C1 segment of cervical spinal cord (tissue), 14 donors: ENCODE data around the gene KYAT1.
"Not testable (repeated sequence)": the region's sequence is repeated elsewhere in the genome, so short reads cannot be mapped to it uniquely, and the experiment has no call there.

Experiments used
- DNase-seq, 14 donors: peaks; one replicate each; lab custom pipeline; 2025; lab: John Stamatoyannopoulos, UW

KYAT1 gene

DNA sequence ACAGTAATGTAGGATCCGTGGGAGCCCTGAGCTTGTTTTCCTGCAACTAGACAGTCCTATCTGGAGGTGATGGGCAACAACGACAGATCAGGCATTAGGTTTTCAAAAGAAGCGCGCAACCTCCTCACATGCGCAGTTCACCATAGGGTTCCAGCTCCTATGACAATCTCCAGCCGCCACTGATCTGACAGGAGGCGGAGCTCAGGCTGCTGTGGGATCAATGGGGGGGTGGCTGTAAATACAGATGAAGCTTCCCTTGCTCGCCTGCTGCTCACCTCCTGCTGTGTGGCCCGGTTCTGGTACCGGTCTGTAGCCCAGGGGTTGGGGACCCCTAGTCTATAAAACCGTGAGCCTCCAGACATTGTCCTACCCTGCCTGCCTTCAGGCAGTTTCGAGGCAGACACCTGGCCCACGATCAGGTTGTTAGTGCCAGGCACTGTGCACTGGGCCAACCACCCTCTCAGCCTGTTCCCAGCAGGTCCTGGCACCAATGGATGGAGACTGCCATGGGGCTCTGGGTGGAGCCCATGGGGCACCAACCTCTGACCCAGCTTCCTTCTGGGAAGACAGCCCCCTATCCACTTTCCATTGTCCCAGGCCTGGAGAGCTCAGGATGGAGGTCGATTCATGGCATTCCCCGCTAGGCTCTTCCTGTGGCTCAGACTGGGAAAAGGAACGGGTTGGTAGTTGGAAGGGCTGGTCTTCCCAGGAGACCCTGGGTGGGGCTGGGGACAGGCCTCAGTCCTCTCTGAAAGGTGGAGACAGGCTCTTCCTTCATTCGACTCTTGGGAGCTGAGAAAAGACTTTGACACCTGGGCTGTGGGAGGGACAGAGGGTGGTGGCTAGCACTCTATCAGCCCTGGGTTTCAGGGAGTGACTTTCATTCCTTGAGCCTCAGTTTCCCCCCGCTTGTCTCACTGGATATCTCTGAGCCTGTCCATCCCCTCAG, 61.8 kb downstream of the KYAT1 start:
- peak in 1 of 14 donors; percentile 55 for DNase-seq

DNA sequence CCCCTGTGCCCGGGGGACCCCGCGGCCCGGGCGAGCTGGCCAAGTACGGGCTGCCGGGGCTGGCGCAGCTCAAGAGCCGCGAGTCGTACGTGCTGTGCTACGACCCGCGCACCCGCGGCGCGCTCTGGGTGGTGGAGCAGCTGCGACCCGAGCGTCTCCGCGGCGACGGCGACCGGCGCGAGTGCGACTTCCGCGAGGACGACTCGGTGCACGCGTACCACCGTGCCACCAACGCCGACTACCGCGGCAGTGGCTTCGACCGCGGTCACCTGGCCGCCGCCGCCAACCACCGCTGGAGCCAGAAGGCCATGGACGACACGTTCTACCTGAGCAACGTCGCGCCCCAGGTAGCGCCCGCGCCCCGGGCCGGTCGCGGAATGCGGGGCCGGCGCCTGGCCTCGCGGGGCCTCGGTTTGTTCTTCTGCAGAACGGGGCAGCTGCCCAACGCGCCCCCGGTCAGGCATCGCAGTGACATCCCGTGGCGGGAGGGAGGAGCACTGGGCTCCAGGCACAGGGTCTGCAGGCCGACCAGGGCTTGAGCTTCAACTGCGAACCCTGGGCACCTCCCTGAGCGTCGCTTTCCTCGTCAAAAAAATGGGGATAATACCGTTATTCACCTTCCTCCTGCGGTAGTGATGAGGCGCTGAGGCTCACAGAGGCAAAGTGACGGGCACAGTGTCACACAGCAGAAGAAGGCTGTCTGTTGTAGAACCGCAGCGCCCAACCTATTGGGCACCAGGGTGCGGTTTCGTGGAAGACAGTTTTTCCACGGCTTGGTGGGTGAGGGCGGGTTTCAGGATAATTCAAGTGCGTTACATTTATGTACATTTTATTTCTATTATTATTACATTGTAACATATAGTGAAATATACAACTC, 62.7 kb downstream of the KYAT1 start:
- peak in 3 of 14 donors; percentile 39 to 51 (median 40) for DNase-seq

DNA sequence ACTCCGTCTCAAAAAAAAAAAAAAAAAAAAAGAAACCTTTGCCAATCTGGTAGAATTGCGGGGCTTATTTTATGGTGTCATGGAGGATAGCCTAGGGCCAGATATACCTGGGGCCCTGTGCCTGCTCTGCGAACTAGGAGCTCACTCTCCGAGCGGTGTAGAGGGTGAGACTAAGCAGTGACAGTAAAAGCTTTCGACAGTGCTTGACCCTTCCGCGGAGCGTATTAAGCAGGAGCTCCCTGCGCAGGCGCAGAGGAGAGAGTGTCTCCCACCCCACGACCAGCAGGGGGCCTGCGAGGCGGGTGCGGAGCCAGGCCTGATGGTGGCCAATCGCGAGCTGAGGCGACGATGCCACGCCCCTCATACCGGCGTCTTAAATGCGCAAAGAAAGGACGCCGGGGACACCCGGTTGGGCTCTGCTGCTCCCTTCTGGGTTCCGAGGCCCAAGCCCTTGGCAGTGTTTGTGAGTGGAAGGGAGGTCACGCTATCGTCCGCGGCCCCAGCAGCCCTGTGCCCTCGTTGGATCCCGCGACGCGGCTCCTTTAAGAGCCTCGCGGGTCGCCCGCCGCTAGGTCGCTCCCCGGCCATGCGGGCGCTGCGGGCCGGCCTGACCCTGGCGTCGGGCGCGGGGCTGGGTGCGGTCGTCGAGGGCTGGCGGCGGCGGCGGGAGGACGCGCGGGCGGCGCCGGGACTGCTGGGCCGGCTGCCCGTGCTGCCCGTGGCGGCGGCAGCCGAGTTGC, 63.5 kb downstream of the KYAT1 start, which contains the start of gene ENDOG:
TSS of gene ENDOG (plus strand) at position 402 of the 740 bp plus-strand sequence. CDS start at position 587, 185 bp downstream.
- DNase-seq = peak; percentile 76 to 97 (median 93)

DNA sequence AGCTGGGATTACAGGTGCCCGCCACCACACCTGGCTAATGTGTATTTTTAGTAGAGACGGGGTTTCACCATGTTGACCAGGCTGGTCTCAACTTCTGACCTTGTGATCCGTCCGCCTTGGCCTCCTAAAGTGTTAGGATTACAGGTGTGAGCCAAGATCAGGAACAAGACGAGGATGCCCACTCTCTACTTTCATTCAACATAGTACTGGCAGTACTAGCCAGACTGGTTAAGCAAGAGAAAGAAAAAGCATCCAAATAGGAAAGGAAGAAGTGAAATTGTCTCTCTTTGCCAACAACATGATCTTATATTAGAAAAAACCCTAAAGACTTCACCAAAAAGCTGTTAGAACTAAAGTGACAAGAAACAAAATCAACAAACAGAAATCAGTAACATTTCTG, 70.9 kb downstream of the KYAT1 start:
- DNase-seq = no peak

DNA sequence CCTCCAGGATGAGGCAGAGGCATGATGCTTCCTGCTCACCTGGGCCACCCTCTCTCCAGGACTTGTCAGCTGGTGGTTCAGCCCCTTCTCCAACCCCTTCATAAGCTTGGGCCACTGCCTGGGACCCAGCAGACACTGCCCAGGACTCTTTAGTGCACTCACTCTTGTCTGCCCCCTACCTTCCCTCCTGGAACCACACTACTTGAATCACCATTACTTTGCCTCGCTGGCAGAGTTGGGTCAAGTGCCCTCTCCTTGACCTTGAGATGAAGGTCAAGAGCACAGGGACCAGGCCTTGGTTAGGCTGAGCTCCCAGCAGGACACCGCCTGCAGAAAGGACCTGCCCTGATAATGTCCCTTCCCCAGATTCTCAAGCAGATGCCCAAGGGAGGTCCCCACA, 71.9 kb downstream of the KYAT1 start:
- DNase-seq = no peak

DNA sequence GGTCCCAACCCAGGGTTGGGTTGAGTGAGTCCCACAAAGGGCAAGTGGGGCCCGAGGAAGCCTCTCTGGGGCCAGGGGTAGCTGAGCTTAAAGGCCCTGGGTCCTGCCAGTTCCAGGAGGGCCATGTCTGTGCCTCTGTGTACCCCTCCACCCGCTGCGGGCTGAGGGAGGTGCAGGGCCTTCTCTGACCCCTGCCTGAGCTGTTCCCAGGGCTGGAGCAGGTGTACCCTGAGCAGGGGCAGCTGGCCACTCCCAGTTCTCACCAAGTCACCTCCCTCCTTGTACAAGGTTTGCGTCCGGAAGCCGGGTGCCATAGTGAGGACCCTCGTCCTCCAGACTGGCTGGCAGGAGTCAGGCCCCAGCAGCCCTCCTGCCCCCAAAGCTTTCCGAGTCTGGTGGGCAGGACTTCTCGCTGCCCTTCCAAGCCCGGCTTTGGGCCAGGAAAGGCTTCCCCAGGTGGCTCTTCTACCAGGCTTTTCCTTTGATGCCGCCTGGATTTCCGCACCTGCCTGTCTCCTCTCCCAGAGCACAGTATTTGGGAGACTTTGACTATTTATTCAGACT, 72.6 kb downstream of the KYAT1 start:
- DNase-seq = no peak

DNA sequence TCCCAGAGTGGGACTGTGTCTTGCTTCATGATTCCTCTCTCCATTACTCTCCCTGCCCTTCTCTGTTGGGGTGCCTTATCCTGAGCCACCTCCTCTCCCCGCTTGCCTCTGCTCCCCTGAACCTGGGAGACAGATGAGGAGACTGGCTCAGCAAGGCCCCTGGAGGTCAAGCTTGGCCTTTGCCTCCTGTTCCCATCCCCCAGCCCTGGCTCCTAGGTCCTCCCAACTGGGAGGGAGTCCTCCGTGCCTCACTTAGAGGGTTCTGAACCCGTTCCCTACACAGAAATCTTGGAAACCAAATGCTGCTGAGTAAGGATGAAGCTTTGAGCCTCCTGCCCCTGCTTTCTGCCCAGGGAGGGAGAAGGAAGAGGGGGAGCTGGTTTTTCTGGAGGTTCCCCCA, 73.2 kb downstream of the KYAT1 start:
- DNase-seq = no peak

DNA sequence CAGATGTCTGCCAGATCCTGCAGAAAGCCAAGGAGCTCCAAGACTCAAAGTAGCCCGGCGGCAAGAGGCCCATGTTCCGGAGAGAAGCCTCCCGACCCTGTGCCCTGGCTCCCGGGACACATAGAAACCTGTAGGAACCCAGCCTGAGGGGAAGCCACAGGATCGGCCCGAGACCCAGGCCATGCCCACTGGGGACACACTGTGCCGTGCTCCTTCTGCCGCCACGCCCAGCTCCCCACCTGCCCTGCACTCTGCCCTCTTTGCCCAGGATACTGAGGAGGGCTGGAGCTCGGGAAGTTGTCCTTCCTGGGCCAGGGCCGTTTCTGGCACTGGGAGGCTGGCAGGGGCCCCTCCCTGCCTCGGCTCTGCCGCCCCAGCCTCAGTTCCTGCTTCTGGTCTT, 73.9 kb downstream of the KYAT1 start:
- no peak for DNase-seq

DNA sequence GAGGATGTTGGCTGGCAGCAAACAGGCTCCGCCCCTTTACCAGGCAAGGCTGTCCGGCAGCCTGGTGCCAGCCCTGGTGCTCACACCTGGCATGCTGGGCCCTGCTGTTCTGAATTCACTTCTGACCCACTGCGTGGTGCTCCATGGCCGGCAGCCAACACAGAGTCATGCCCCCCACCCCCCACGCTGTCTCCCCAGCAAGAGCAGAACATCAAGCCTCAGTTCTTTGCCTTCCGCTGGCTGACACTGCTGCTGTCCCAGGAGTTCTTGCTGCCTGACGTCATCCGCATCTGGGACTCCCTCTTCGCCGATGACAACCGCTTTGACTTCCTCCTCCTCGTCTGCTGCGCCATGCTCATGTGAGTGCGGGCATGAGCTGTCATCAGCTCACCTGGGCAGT, 76.1 kb downstream of the KYAT1 start:
- peak in 7 of 14 donors; percentile 15 to 61 (median 36) for DNase-seq

DNA sequence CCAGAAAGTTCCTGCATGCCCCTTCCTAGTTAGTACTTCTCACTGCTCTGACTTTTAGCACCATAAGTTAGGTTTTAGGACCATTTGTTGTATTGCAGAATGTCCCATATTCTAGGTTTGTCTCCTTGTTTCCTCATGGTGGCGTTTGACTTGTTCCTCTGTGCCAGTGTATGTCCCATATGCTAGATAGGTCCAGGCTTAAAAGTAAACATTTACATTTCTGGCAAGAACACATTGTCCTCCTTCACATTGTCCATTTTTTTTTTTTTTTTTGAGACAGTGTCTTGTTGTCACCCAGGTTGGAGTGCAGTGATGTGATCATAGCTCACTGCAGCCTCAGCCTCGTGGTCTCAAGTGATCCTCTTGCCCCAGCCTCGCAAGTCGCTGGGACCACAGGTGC, 79.3 kb downstream of the KYAT1 start:
- DNase-seq = no peak

DNA sequence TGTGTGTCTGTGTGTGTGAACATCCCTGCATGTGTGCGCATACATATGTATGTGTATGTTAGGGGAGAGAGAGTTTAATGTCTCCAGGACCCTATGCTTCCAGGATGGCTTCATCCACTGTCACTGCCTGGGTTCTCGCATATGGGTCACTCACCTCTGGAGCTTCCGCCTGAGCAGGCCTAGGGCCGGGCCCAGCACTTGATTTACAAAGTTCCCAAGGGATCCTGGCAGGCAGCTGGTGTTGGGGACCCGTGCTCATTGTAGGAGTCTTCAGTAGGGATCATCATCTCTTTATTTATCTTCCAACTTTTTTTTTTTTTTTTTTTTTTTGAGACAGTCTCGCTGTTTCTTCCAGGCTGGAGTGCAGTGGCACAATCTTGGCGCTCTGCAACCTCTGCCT, 81.7 kb downstream of the KYAT1 start:
- DNase-seq = no peak

DNA sequence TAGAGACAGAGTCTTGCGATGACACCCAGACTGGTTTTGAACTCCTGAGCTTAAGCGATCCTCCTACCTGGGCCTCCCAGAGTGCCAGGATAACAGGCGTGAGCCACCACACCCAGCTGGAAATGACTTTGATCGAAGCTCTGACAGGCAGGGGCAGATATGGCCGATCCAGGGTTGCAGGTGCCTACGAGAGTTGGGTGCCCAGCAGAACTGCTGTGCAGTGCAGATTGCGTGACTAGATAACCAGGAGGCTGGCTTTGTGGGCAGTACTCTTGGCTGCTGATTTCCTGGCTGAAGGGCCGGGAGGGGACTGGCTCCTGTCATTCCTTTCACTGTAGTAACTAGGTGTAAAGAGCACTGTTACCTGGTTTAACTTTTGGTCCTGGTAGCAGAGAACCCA, 82.9 kb downstream of the KYAT1 start:
- DNase-seq = no peak

DNA sequence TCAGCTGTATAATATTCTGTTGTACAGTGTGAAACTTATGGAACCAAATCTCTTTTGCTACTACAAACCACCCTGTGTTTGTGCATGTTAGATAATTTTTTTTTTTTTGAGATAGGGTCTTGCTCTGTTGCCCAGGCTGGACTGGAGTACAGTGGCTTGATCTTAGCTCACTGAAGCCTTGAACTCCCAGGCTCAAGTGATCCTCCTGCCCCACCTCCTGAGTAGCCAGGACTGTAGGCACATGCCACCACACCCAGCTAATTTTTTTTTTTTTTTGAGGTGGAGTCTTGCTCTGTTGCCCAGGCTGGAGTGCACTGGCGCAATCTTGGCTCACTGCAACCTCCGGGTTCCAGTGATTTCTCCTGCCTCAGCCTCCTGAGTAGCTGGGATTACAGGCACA, 86.8 kb downstream of the KYAT1 start:
- not testable (repeated sequence) for DNase-seq

DNA sequence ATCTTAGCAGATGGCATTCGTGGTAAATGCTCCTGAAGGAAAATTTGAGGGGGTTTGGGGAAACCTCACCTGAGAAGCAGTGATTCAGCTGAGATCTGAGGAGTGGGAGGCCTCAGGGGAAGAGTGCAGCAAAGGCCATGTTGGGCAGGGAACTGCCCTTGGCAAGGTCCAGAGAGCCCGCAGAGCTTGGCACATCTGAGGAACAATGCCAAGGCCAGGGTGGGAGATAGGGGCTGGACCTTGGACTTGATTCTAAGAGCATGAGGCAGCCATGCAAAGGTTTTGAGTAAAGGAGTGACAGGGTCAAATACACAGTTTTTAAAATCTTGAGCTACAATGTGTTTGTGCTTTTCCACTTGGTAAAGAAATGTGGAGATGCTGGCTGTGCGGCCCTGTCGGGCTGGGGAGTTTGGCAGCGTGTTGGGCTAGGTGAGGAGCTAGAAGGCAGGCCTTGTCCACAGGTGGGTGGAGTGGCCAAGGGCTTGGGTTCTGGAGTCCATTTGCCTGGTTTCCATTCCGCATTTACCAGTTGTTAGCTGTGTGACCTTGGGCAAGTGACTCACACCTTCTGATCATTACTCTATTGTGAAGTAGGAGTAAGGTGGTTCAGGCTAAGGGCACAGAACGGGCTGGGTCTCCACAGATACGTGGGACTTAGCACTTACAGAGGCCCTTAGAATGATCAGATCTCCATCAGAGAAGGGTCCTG, 88.6 kb downstream of the KYAT1 start:
- DNase-seq = no peak

DNA sequence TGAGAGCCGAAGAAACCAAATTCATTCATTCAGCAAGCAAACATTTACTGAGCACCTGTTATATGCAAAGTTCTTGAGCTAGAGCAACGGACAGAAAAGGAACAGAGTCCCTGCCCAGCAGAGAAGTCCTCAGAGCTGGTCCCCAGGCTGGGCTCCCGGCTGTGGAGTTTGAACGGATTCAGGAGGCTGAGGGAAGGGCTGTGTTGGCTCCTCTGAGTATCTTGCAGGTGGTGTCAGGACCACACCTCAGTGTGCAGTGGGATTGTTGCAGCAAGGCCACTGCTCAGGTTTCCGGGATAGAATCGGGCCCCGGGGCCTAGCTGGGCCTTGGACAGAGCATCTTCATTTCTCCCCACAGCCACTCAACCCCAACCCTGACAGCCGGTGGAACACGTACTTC, 89.6 kb downstream of the KYAT1 start:
- no peak for DNase-seq

DNA sequence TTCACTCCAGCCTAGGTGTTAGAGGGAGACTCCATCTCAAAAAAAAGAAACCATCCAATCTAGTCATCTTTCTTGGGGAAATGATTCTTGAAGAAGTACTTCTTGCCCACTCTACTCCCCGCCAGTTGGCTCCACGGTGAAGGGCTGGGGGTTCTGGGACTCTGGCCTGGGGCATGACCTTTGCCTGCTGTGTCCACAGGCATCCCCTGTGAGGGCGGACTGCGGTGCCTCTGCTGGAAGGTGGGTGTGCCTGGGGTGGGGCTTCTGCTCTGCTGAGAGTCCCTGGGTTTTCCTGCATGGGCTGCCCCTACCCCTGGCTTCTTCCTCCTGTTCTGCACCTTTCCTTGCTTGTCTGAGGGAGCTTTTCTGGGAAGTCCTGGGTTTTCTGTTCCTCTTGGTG, 91.2 kb downstream of the KYAT1 start:
- no peak for DNase-seq

DNA sequence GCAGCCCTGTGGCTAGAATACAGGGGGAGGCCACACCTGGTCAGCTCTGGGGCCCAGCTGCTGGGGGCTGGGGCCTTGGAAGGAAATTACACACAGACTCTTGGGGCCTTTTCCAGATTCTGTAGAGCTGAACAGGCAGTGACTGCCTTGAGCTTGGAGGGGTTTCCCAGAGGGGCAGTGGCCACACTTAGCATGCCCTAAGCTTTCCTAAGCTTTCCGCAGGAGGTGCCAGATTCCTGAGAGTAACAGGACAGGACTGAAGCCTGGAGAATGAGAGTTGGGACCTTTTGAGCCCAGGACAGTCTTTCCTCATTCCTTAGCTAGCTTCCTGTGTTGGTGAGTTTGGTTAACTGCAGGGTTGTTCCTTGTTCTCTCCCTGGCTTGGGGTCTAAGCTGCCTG, 93.3 kb downstream of the KYAT1 start:
- no peak for DNase-seq

DNA sequence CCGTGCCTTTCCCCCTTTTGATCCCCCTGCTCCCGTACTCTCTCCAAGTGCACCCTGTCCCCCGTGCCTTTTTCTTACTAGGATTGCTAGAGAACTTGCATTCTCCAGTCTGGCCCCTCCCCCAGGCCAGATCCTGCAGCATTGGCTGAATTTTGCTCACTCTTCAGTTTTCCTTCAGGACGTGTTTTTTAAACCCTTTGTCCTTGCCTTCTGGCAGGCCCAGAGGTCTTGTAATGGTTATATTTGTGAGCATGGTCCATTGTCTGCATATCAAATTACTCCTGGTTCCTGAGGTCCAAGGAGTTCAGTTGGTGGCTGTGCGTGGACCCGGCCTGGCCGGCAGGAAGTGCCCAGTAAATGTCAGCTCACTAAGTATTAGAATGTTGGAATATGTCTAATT, 94.1 kb downstream of the KYAT1 start:
- no peak for DNase-seq

DNA sequence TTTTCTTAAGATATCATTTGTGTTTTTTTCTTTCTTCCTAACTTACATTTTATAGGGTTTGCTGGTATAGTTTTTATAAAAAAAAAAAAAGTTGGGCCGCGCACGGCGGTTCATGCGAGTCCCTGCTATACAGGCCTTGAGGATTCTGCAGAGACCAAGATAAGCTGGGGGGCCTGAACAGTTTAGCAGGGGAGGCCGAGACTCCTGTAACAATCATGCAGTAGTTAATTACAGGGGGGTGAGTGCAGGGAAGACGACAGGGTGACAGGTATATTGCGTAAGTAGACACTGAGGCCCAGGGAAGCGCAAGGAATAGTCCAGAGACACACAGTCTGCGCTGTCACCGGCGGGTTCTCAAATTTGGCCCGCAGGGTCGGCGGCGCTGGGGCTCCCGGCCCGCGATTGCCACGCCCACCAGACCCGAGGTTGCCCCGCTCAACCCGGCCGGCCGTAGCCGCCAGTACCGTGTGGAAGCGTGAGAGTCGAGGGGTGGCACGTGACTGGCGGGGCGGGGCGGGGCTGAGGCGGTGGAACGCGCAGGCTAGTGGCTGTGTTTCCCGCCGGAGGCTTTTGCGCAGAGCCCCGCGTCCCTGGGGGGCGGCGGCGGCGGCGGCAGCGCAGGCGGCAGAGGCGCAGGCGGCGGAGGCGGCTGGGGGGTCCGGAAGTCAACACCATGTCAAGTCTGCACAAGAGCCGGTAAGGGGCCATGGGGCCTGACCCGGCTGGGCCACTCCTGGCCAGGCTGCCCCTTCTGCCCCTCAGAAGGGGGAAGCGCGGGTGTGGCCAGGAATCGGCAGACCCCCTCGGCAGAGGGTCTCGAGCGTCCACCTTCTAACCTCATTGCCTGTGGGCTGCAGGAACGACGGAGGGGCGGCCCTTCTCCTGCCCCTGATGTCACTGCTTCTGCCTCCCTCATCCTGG, 94.8 kb downstream of the KYAT1 start, which contains the start of gene TBC1D13:
TSS of gene TBC1D13 (plus strand) at position 573 of the 921 bp plus-strand sequence. CDS start at position 674, 101 bp downstream.
- DNase-seq = peak; percentile 42 to 92 (median 84)
